GM13976 (cell line): ENCODE results near the gene HSPE1.
"Not testable (repeated sequence)": the region's sequence is repeated elsewhere in the genome, so short reads cannot be mapped to it uniquely, and the experiment has no call there.

Experiments
- DNase-seq: peaks from one replicate; pipeline ENCODE4 v3.0.0; 2012; ENCODE audit warnings: low spot score
- CTCF ChIP-seq: IDR thresholded peaks from 2 replicates; pipeline ENCODE4 v1.5.1; 2012; ENCODE audit warnings: borderline replicate concordance, mild to moderate bottlenecking; ENCODE audit not compliant: insufficient read depth; ENCODE audit errors: extremely low read depth, missing control alignments, control extremely low read depth
- in situ Hi-C: fragments of 300-500 bp; cut with MboI; formaldehyde crosslinking; loops from one replicate; pipeline ENCODE4 v1.12.0; 2022; ENCODE audit warnings: low sequenced_read_pairs, mixed read lengths, inconsistent platforms; ENCODE audit not compliant: unreplicated experiment

HSPE1 gene

GRCh38 chr2:197499594-197500502, at the start of gene HSPE1, which contains the start of gene HSPD1:
Gene HSPE1, plus strand, starts transcription at chr2:197500379. Its CDS starts 58 bp downstream, at chr2:197500437.
Gene HSPD1, minus strand, starts transcription at chr2:197499840. Its CDS starts 992 bp downstream, at chr2:197498848.
- in situ Hi-C loops: no loop called here
- peak; percentile 97 for DNase-seq
- TF ChIP-seq CTCF: peak; percentile 56

- DNase-seq: no peak
- in situ Hi-C loops: no loop called here
- no peak for TF ChIP-seq CTCF
Observed at GRCh38 chr2:197450465-197450864, 49.7 kb upstream of the HSPE1 start.

- in situ Hi-C loops, DNase-seq: not testable (repeated sequence)
Observed at GRCh38 chr2:197450935-197451358, 49.2 kb upstream of the HSPE1 start.

GRCh38 chr2:197452754-197453122, 47.4 kb upstream of the HSPE1 start:
- in situ Hi-C loops: no loop called here
- no peak for TF ChIP-seq CTCF
- DNase-seq: no peak

- peak; percentile 27 for TF ChIP-seq CTCF
- in situ Hi-C loops: no loop called here
- DNase-seq: peak; percentile 98
Observed at GRCh38 chr2:197453123-197453913, 46.9 kb upstream of the HSPE1 start, which contains the start of gene COQ10B. Gene COQ10B, plus strand, starts transcription at chr2:197453552. Its CDS starts 9 bp downstream, at chr2:197453561.

GRCh38 chr2:197453914-197454398, 46.2 kb upstream of the HSPE1 start:
- DNase-seq: peak; percentile 73
- no peak for TF ChIP-seq CTCF
- in situ Hi-C loops: no loop called here

GRCh38 chr2:197454923-197455322, 45.3 kb upstream of the HSPE1 start:
- TF ChIP-seq CTCF: no peak
- in situ Hi-C loops: no loop called here
- no peak for DNase-seq
